ENCODE data around the gene POLR3H. TPM values are rescaled to one million over a fixed set of nuclear protein-coding genes. Genes with fewer than 3 reads are reported as not detected.

POLR3H gene
- polyA plus RNA-seq, 3 donors from 2014 or later, result 9.2 to 15.4 (median 15.0) TPM

- Mint-ChIP-seq H3K9me3 (no peaks in the 10 kb centered on the region), H3K27ac (peak overlapping the region in 1 of 6 donors; percentile 21), H3K27me3 (ENCODE audit: low read depth in 3 of 3) (peaks cover 2 to 5% (median 2%) of the 10 kb centered on the region in 3 donors), H3K36me3 (no peaks in the 10 kb centered on the region), H3K4me3 (no peak overlapping the region), H3K4me1 (peaks cover 27 to 30% of the 10 kb centered on the region in 2 donors)
- DNase-seq, result no peak
Measured at GRCh38 chr22:41539146-41540005, 4.9 kb downstream of the POLR3H start.

- H3K36me3 Mint-ChIP-seq, result no peaks in the 10 kb centered on the region
- no peak overlapping the region for H3K27ac Mint-ChIP-seq
- H3K9me3 Mint-ChIP-seq, result no peaks in the 10 kb centered on the region
- H3K4me3 Mint-ChIP-seq, result no peak overlapping the region
- peaks cover 0 to 1% (median 0%) of the 10 kb centered on the region in 3 donors for H3K27me3 Mint-ChIP-seq (ENCODE audit: low read depth in 3 of 3)
- no peak for DNase-seq
- peaks cover 23 to 26% of the 10 kb centered on the region in 2 donors for H3K4me1 Mint-ChIP-seq
Measured at GRCh38 chr22:41538583-41538982, 5.7 kb downstream of the POLR3H start.

DNA sequence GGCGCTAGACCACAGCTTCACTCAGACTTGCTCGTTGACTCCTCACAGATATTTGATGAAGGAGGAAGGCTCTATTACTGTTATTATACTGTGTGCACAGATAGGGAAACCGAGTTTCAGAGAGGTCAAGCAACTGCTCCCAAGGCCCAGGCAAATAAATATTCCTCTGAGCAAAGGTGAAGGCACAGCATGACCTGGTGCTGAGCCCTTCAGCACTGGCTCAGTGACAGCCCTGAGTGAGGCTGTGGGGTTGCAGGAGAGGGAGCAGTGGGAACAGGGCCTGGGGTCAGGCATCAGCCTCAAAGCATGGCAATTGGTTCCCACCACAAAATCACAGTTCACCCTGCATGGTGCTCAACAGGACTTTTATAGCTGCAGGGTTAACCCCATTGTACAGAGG is 7.1 kb downstream of the POLR3H start:
- peaks cover 0 to 3% (median 1%) of the 10 kb centered on the region in 3 donors for H3K27me3 Mint-ChIP-seq (ENCODE audit: low read depth in 3 of 3)
- no peaks in the 10 kb centered on the region for H3K36me3 Mint-ChIP-seq
- no peak for DNase-seq
- H3K4me3 Mint-ChIP-seq, result no peak overlapping the region
- no peaks in the 10 kb centered on the region for H3K9me3 Mint-ChIP-seq
- no peak overlapping the region for H3K27ac Mint-ChIP-seq
- peaks cover 10 to 12% of the 10 kb centered on the region in 2 donors for H3K4me1 Mint-ChIP-seq

DNA sequence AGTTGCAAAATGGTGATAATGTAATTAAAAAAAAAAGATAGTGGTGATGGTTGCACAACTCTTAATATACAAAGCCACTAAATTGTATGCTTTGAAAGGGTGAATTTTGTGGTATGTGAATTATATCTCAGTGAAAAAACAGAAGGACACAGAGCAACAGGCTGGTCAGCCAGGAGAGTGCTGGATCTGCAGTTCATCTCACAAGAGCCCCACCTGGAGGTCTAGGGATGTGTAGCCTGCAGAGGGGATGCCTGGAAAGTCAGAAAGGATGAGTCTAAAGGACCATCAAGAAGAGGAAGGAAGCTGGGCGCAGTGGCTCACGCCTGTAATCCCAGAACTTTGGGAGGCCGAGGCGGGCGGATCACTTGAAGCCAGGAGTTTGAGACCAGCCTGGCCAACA is 9.0 kb downstream of the POLR3H start:
- DNase-seq, result no peak
- no peaks in the 10 kb centered on the region for H3K9me3 Mint-ChIP-seq
- peaks cover 0 to 1% of the 10 kb centered on the region in 2 donors for H3K4me1 Mint-ChIP-seq
- no peak overlapping the region for H3K27ac Mint-ChIP-seq
- H3K27me3 Mint-ChIP-seq (ENCODE audit: low read depth in 3 of 3), result peaks cover 0 to 5% (median 1%) of the 10 kb centered on the region in 3 donors
- H3K4me3 Mint-ChIP-seq, result no peak overlapping the region
- no peaks in the 10 kb centered on the region for H3K36me3 Mint-ChIP-seq

DNA sequence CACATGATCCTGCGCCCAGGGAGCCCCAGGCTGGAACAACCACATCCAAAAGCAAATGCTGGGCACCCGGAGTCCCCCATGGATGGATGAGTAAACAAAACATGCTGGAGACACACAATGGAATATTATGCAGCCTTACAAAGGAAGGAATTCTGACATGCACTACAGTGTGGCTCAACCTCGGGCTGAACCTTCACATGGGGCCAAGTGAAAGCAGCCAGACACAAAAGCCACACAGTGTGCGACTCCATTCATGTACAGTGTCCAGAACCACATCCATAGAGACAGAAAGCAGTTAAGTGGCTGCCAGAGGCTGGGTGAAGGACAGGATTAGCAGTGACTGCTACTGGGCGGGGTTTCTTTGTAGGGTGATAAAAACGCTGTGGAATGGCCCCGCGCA is 10.1 kb downstream of the POLR3H start:
- Mint-ChIP-seq H3K4me1 (no peaks in the 10 kb centered on the region), H3K9me3 (no peaks in the 10 kb centered on the region), H3K27me3 (ENCODE audit: low read depth in 3 of 3) (peaks cover 0 to 7% (median 1%) of the 10 kb centered on the region in 3 donors), H3K27ac (no peak overlapping the region), H3K36me3 (no peaks in the 10 kb centered on the region), H3K4me3 (no peak overlapping the region)
- DNase-seq, result no peak

- H3K27ac Mint-ChIP-seq, result no peak overlapping the region
- no peaks in the 10 kb centered on the region for H3K4me1 Mint-ChIP-seq
- peaks cover 4 to 7% (median 4%) of the 10 kb centered on the region in 3 donors for H3K36me3 Mint-ChIP-seq
- H3K27me3 Mint-ChIP-seq (ENCODE audit: low read depth in 3 of 3), result peaks cover 0 to 7% (median 1%) of the 10 kb centered on the region in 3 donors
- H3K4me3 Mint-ChIP-seq, result no peak overlapping the region
- H3K9me3 Mint-ChIP-seq, result no peaks in the 10 kb centered on the region
- DNase-seq, result peak; percentile 43 to 64 (median 58)
Measured at GRCh38 chr22:41532908-41533825, 11.1 kb downstream of the POLR3H start.

DNA sequence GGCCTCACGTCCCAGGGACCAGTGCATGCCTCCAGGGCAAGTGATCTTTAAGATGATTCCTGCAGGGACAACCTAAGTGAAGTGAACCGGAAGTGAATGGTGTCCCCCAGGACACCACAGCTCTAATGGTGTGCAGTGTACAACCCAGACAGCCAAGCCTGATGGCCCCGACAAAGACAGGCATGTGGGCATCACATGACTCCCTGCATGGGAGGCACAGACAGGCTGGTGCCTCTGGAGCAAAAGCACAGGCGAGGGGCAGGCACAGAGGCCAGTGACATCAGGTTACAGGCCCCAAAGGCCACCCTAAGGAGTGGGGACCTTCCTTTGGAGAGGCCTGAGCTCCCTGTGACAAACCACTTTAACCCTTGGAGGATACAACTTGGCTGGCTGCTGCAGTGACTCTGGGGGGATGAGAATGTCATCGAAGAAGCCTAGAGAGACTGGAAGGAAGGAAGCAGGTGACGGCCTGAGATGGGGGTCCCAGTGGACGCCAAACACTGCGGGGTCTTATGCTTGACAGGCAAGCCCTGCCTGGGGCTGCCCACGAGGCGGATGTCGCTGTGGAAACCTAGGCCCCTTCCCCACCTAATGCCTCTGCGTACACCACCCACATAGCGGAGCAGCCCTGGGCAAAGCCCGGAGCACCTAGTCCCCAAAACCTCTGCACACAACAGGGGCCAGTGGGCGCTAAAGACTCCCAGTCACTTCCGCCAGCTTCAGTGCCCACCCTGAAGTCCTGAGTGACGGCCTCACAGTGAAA is 12.4 kb downstream of the POLR3H start:
- Mint-ChIP-seq H3K27ac (peak overlapping the region in 1 of 6 donors; percentile 69), H3K36me3 (peaks cover 4 to 7% (median 4%) of the 10 kb centered on the region in 3 donors), H3K27me3 (ENCODE audit: low read depth in 3 of 3) (peaks cover 0 to 7% (median 1%) of the 10 kb centered on the region in 3 donors)

GRCh38 chr22:41530890-41531714 is 13.2 kb downstream of the POLR3H start:
- H3K4me3 Mint-ChIP-seq, result no peak overlapping the region
- H3K27ac Mint-ChIP-seq, result peak overlapping the region in 1 of 6 donors; percentile 69
- peaks cover 0 to 7% (median 1%) of the 10 kb centered on the region in 3 donors for H3K27me3 Mint-ChIP-seq (ENCODE audit: low read depth in 3 of 3)
- H3K9me3 Mint-ChIP-seq, result no peaks in the 10 kb centered on the region
- DNase-seq, result no peak
- H3K36me3 Mint-ChIP-seq, result peaks cover 4 to 7% (median 4%) of the 10 kb centered on the region in 3 donors
- peaks cover 0 to 1% of the 10 kb centered on the region in 2 donors for H3K4me1 Mint-ChIP-seq

More for the DNA sequence above, 12.4 kb downstream of the POLR3H start:
- H3K4me3 Mint-ChIP-seq, result no peak overlapping the region
- no peaks in the 10 kb centered on the region for H3K9me3 Mint-ChIP-seq
- H3K4me1 Mint-ChIP-seq, result no peaks in the 10 kb centered on the region
- DNase-seq, result no peak

GRCh38 chr22:41528938-41529561 is 15.2 kb downstream of the POLR3H start:
- H3K4me1 Mint-ChIP-seq, result peaks cover 0 to 9% of the 10 kb centered on the region in 2 donors
- H3K4me3 Mint-ChIP-seq, result no peak overlapping the region
- peak overlapping the region in 3 of 6 donors; percentile 58 to 73 (median 70) for H3K27ac Mint-ChIP-seq
- no peaks in the 10 kb centered on the region for H3K9me3 Mint-ChIP-seq
- H3K27me3 Mint-ChIP-seq (ENCODE audit: low read depth in 3 of 3), result peaks cover 0 to 7% (median 0%) of the 10 kb centered on the region in 3 donors
- peaks cover 4 to 7% (median 4%) of the 10 kb centered on the region in 3 donors for H3K36me3 Mint-ChIP-seq
- DNase-seq, result no peak

GRCh38 chr22:41528132-41528766 is 16.0 kb downstream of the POLR3H start:
- Mint-ChIP-seq H3K27ac (peak overlapping the region in 2 of 6 donors; percentile 58 to 73), H3K4me1 (peaks cover 0 to 9% of the 10 kb centered on the region in 2 donors), H3K4me3 (no peak overlapping the region), H3K36me3 (peaks cover 4 to 7% (median 4%) of the 10 kb centered on the region in 3 donors), H3K27me3 (ENCODE audit: low read depth in 3 of 3) (peaks cover 0 to 4% (median 0%) of the 10 kb centered on the region in 3 donors), H3K9me3 (no peaks in the 10 kb centered on the region)
- no peak for DNase-seq

GRCh38 chr22:41526830-41527799 is 17.2 kb downstream of the POLR3H start:
- peaks cover 0 to 3% (median 0%) of the 10 kb centered on the region in 3 donors for H3K27me3 Mint-ChIP-seq (ENCODE audit: low read depth in 3 of 3)
- H3K27ac Mint-ChIP-seq, result no peak overlapping the region
- H3K4me1 Mint-ChIP-seq, result peaks cover 0 to 12% of the 10 kb centered on the region in 2 donors
- H3K9me3 Mint-ChIP-seq, result no peaks in the 10 kb centered on the region
- H3K36me3 Mint-ChIP-seq, result peaks cover 4 to 7% (median 4%) of the 10 kb centered on the region in 3 donors
- H3K4me3 Mint-ChIP-seq, result no peak overlapping the region
- DNase-seq, result peak; percentile 54 to 64 (median 55)

Measured in immature natural killer cell (primary cell).